AG08395 (cell line): ENCODE measurements around the gene ZNF273.
"Not testable (repeated sequence)": the region's sequence is repeated elsewhere in the genome, so short reads cannot be mapped to it uniquely, and the experiment has no call there.

ENCODE experiments used
- DNase-seq: peaks from one replicate; pipeline ENCODE4 v3.0.0; 2012; ENCODE audit warnings: mixed read lengths, low spot score

Gene ZNF273

DNA sequence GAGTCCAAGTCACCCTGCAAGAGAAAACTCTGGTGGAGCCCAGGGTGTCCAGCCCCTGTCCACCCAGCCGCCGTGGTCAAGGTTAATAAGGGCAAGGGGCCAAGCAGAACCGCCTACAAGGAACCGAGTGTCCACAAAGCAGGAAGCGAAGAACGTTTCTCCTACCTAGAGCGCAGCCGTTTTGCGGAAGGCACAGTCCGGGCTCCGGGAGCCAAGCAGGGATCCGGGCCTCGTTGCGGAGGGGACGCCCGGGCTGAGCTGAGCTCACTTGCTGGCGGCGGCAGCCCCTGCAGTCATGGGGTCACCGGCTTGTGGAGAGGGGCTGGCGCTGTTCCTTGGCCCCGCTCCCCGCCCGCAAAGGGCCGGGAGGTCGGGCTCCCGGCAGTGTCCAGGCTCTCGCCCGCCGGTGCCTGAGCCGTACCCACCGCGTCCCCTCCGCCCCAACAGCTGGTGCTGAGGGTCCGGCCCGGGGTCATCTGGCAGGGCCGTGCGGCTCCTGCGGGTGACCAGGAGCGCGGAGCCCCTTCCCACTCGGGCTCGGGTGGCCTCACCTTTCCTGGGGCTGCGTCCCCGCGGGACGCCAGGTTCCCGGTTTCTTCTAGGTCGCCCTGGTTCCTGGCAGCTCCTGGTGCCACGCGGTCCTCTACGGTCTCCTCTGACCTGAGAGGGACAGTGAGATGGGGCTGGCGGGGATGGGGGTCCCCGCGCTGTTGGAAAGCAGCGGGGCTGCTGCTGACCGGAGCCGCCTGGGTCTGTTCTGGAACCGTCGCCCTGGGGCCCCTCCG, 14.0 kb upstream of the ZNF273 start:
- no peak for DNase-seq

DNA sequence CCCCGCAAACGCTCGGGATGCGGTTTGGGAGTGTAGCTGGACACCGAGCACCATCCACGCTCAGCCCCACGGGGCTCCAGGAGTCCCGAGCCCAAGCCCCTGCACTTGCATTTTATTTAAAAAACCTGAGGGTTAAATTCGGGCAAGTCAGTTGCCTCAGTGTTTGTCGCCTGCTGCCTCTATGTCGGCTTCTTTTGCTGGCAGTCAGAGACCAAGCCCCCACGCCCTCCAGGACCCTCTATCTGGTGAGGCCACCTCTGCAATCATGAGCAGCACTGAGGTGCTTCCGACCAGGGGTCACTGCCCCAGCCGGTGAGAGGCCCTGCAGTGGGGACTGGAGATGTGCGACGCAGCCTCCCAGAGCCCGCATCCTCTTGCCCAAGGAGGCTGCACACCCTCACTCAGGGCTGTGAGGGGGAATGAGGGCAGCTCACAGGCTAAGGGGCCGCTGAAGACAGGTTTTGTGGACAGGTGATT, 13.3 kb upstream of the ZNF273 start:
- DNase-seq, result no peak

DNA sequence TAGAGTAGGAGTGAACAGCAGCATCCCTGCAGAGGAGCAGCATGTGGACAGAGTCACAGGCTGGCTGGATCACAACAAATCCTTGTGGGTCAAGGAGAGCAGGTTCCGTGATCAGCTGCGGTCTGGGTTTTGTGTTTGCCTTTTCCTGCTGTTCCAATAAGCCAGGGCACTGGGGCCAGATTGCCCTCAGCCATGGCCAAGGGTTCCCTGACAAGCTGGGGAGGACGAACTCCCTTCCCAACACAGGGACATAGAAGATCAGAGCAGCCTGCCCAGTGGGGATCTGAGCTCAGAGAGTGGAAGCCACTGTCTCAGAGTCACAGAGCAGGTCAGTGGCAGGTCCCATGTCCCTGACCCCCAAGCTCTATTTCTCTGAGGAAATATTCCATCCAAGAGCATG, 12.8 kb upstream of the ZNF273 start:
- DNase-seq, result not testable (repeated sequence)

DNA sequence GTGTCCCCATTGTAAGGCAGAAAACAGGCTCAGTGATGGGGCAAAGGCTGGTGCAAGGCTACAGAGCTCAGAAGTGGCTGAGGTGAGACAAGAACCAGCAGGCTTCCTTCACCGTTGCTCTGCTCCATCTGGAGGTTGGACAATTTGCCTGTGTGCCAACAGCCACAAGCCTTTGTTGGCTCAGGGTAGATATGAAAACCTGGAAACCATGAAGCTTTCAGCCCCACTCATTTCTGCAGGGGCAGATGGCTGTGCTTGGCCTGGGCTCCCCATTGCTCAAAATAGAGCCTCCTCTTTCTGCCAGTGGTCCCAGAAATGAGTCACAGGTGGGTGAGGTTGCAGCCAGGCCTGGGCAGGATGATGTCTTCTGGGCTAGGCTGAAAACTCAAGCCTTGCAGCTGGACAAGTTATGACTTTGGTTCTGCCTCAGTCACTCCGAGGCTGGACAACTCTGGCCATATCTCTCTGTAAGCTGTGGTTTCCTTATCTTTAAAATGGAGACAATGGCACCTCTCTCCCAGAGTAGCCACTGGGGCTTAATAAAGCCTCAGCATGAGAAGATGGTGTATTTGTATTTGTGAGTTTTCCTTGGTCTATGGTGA, 12.2 kb upstream of the ZNF273 start:
- no peak for DNase-seq

DNA sequence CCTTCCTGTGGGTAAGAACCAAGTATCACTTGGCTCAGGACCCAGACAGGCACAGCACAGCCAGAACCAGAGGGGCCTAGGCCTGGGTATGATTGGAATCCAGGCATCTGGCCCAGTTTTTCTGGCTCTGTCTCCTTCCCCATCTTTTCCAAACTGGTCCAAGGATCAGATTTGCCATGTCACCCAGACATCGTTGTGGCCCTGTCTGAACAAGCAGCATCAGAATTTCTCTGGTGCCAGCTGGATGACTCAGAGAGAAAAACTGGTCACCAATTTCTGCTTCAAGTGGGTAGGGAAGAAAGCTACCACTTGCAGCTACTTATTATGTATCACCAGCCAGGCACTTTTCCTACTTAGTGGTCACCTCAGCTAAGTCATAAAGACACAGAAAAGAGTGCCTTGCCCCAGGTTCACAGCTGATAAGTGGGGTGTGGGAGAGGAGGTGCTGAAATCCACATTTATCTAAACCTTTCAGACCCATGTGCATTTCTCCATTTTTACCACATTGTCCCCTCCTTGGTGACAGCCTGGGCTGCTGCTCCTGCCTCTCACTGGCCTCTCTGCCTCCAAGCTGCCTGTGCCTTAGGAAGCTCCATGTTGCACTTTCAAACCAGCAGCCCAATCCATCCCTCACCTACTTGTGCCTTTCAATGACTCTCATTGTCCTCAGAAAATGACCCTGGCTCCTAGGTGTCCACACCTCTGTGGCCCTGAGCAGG, 11.6 kb upstream of the ZNF273 start:
- DNase-seq, result peak; percentile 32

DNA sequence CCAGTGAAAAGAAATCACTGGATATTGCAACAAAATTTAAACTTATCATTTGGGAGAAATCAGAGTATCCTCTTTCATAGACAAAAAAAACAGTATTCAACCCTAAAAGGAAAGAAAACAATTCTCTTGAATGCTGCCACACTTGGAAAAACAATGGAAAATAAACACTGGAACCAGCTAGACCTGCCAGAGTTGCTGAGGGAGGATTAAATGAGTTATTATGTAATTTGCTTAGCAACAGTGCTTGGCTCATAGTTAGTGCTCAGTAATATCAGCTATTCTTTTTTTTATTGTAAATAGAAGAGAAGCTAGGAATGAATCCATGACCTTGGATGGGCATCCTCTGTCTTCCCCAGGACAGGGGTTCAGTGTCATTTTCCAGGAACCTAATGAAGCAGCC, 11.0 kb upstream of the ZNF273 start:
- peak; percentile 1 for DNase-seq

DNA sequence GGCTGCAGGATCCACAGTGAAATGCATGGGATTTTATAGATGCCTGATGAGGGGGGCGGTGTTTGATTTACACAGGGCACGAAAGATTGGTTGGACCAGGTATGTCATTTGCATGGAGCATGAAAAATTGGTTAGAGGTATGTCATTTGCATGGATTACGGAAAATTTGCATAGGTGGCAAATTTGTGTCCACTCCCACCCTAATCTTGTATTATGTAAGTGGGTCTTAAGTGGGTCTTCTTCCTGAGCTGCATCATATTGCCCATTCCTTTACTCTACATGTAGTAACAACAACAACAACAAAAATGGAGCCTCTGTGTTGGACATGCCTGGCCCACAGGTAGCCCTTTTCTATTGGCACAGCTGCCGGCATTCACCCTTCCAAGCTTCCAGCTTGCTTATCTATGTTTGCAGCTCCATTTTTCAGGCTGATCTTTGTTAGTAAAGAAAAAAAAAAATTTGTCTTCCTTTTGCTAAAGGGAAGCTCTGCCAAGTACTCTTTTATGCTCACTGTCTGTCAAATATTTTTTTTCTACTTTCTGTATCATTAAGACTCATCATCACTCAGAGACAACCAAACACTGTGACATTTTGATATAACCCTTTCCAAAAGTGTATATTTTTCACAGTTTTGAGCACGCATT, 10.3 kb upstream of the ZNF273 start:
- DNase-seq, result no peak

DNA sequence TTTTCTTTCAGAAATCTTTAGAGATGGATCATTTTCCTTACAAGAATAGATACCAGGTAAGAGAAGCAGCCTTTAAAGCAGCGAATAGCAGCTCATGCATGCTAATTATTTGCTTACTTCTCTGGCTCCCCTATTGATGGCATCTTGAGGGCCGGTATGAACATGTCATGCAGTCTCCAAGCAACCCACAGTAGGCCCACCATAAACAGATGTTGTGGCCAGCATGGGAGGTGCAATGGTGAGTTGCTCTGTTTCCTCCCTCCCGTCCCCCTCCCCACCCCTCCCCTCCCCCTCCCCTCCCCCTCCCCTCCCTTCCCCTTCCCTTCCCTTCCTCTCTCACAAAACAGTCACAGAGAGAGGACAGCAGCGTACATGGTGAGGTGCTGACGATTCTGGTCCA, 9.7 kb upstream of the ZNF273 start:
- DNase-seq, result no peak

DNA sequence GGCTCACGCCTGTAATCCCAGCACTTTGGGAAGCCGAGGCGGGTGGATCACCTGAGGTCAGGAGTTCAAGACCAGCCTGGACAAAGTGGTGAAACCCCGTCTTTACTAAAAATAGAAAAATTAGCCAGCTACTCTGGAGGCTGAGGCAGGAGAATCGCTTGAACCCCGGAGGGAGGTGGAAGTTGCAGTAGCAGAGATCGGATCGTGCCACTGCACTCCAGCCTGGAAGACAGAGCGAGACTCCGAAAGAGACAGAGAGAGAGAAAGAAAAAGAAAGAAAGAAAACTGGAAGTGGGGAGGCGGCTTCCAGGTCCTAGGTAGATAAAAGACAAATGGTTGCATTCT, 640 bp upstream of the ZNF273 start:
- not testable (repeated sequence) for DNase-seq

DNA sequence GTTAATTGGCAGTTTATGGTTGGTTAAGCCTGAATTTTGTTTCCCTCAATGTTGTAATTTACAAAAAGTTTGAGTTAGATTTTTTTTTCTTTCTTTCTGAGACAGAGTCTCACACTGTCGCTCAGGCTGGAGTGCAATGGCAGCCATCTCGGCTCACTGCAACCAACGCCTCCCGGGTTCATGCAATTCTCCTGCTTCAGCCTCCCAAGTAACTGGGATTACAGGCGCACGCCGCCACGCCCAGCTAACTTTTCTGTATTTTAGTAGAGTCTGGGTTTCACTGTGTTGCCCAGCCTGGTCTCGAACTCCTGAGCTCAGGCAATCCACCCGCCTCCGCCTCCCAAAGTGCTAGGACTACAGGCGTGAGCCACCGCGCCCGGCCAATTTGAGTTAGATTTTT, 935 bp downstream of the ZNF273 start:
- DNase-seq, result no peak

DNA sequence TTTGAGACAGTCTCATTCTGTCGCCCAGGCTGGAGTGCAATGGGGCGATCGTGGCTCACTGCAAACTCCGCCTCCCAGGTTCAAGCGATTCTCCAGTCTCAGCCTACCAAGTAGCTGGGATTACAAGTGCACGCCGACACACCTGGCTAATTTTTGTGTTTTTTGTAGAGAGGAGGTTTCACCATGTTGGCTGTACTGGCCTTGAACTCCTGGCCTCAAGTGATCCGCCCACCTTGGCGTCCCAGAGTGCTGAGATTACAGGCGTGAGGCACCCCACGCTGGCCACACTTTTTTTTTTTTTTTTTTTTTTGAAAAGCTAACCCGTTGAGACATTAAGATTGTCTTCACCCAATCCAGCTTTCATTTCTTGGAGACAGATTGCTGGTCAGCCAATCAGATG, 2.1 kb downstream of the ZNF273 start:
- DNase-seq, result no peak

DNA sequence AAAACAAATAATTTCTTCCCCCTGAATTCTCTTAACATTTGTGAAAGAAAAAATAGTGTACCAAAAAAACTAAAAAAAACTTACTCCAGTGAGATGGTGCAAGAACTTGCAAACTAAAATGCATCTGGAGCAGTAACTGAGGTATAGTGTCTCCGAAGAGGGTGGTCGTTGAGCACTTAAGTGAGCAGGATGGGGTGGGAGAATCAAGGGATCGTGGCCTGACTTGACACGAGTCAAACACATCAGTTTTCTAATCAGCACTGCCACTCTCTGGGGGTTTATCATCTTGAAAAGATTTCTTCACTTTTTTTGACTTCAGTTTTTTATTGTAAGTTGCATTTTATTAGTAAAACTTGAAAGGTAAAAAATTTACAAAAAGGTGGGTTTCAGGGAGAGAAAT, 2.5 kb downstream of the ZNF273 start:
- no peak for DNase-seq

DNA sequence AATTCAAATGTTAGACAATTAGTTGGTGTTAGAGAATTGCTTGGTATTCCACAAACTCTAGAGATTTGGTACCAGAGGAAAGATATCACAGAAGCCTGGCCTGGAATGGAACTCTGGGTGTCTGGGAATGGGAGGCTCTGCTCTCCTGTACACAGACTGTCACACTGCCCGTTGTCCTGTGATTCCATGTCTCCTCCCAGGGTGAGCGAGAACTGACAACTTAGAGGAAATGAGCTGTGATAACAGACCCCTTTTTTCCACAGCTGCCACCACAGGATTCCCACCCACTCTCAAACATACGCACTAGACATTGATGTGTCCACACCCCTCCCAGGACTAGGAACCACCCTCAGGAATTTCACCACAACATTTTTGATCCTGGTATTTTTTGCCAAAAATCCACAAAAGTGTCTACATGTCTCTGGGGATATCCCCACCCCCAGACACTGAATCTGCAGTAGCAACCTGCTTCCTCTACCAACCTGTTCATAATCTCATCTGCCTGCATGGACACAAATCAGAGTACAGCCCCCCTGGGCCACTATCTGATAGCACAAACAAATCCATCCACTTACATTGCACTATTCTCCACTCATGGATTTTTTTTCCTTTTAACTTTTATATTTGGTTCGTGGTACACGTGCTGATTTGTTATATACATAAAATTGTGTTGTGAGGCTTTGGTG, 4.7 kb downstream of the ZNF273 start:
- peak; percentile 27 for DNase-seq

DNA sequence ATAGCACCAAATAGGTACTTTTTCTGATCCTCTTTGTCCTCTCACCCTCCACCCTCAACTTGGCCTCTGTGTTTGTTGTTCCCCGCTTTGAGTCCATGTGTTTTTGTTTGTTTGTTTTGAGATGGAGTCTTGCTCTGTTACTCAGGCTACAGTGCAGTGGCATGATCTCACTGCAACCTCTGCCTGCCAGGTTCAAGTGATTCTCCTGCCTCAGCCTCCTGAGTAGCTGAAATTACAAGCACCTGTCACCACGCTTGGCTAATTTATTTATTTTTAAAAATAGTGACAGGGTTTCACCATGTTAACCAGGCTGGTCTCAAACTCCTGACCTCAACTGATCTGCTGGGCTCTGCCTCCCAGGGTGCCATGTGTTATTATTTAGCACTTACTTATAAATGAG, 5.3 kb downstream of the ZNF273 start:
- DNase-seq, result no peak

DNA sequence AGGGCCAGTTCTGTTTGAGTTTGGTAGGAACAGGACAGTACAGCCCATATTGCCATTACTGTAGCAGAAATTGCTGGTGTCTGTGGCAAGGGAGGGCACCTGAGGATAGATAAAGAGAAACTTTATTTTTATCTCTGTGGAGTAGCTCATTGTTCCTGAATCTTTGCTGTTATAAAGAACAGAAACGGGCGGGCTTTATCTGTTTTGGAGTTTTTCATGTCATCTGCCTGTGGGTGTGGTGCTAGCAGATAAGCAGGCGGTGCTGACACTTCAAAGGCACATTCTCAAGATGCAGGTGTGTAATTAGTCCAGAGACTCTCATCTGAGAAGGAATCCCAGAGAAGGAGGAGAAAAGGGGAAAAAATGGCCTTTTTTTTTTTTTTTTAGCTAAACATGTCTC, 11.5 kb downstream of the ZNF273 start:
- no peak for DNase-seq

DNA sequence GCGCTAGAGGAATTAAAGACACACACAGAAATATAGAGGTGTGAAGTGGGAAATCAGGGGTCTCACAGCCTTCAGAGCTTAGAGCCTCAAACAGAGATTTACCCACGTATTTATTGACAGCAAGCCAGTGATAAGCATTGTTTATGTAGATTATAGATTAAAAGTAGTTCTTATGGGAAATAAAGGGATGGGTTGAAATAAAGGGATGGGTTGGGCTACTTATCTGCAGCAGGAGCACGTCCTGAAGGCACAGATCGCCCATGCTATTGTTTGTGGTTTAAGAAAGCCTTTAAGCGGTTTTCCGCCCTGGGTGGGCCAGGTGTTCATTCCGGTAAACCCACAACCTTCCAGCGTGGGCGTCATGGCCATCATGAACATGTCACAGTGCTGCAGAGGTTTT, 12.2 kb downstream of the ZNF273 start:
- DNase-seq, result not testable (repeated sequence)

DNA sequence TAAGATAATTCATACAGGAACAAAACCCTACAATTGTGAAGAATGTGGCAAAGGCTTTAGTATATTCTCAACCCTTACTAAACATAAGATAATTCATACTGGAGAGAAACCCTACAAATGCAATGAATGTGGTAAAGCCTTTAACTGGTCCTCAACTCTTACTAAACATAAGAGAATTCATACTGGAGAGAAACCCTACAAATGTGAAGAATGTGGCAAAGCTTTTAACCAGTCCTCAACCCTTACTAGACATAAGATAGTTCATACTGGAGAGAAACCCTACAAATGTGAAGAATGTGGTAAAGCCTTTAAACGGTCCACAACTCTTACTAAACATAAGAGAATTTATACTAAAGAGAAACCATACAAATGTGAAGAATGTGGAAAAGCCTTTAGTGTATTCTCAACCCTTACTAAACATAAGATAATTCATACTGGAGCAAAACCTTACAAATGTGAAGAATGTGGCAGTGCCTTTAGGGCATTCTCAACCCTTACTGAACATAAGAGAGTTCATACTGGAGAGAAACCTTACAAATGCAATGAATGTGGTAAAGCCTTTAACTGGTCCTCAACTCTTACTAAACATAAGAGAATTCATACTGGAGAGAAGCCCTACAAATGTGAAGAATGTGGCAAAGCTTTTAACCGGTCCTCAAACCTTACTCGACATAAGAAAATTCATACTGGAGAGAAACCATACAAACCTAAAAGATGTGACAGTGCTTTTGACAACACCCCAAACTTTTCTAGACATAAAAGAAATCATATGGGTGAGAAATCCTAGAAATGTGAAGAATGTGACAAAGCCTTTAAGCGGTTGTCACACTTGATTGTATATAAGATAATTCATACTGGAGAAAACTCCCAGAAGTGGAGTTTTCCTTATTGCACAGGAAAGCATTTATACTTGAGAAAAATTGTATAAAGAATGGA, 25.4 kb downstream of the ZNF273 start:
- DNase-seq, result not testable (repeated sequence)

DNA sequence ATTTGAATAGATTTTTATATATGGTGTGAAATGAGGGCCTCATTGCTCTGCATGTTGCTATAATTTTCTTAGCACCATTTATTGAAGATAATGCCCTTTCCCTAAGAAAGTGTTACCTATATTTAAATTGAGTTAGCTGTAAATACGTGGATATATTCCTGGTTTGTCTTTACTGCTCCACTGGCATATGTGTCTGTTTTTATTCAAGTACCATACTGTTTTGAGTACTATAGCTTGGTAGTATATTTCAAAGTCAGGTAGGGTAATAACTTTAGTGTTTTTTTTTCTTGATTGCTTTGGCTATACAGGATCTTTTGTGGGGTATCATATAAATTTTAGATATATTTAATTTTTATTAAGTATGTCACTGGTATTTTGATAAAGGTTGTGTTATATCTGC, 31.4 kb downstream of the ZNF273 start:
- DNase-seq, result no peak

DNA sequence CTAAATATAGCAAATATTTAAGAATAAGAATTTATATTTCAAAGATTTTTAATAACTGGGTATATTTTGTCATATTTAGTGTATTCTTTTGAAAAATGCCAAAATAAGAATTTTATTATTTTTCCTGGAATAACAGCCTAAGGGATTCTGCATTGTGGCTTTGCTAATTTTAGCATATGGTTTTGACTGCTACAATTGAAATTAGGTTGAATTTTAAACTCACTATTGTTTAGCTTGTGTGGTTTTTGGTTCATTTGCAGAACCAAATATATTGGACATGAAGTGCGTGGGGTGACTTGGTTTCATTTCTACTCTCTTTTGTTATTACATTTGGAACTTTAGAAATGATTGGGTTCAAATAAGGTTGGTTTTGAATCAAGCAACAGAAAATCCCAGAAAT, 35.5 kb downstream of the ZNF273 start:
- DNase-seq, result no peak

DNA sequence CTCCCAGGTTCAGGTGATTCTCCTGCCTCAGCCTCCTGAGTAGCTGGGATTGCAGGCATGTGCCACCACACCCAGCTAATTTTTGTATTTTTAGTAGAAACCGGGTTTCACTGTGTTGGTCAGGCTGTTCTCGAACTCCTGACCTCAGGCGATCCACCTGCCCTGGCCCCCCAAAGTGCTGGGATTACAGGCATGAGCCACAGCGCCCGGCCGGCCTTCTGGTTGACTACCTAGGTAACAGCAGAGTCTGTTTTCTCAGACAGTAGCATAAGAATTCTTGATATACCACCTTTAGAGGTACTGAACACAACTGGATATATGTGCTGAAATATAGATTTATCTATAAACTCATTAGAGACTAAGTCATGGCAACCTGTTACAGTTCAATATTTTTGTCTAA, 36.9 kb downstream of the ZNF273 start:
- DNase-seq, result not testable (repeated sequence)
